HG03039 (cell line): ENCODE data around the gene SMYD2.

ENCODE experiments used
- ATAC-seq: cut with Tn5 transposase; IDR thresholded peaks from one replicate; pipeline ENCODE4 v1.9.1; 2021; ENCODE audit warnings: mild to moderate bottlenecking, moderate library complexity; ENCODE audit not compliant: unreplicated experiment

SMYD2 gene

GRCh38 chr1:214281021-214281719 is at the start of gene SMYD2:
TSS of gene SMYD2 (plus strand) at chr1:214281159. CDS start at chr1:214281255, 96 bp downstream.
- ATAC-seq: peak; percentile 77

GRCh38 chr1:214233856-214234634 is 46.9 kb upstream of the SMYD2 start:
- no peak for ATAC-seq

GRCh38 chr1:214234635-214235025 is 46.3 kb upstream of the SMYD2 start:
- no peak for ATAC-seq

GRCh38 chr1:214236477-214236876 is 44.5 kb upstream of the SMYD2 start:
- no peak for ATAC-seq

- ATAC-seq: no peak
Measured at GRCh38 chr1:214241060-214241459, 39.9 kb upstream of the SMYD2 start.

- no peak for ATAC-seq
Measured at GRCh38 chr1:214244252-214244651, 36.7 kb upstream of the SMYD2 start.

GRCh38 chr1:214244841-214245240 is 36.1 kb upstream of the SMYD2 start:
- ATAC-seq: no peak

GRCh38 chr1:214247501-214248041 is 33.4 kb upstream of the SMYD2 start:
- no peak for ATAC-seq

GRCh38 chr1:214248311-214249085 is 32.5 kb upstream of the SMYD2 start:
- no peak for ATAC-seq

- ATAC-seq: no peak
Measured at GRCh38 chr1:214249651-214250050, 31.3 kb upstream of the SMYD2 start.

GRCh38 chr1:214251354-214251753 is 29.6 kb upstream of the SMYD2 start:
- no peak for ATAC-seq

GRCh38 chr1:214255509-214255908 is 25.4 kb upstream of the SMYD2 start:
- ATAC-seq: no peak

GRCh38 chr1:214259353-214259977 is 21.5 kb upstream of the SMYD2 start:
- ATAC-seq: peak; percentile 39

- no peak for ATAC-seq
Measured at GRCh38 chr1:214260561-214261205, 20.3 kb upstream of the SMYD2 start.

GRCh38 chr1:214261206-214262123 is 19.5 kb upstream of the SMYD2 start:
- ATAC-seq: peak; percentile 93

GRCh38 chr1:214264196-214264595 is 16.8 kb upstream of the SMYD2 start:
- no peak for ATAC-seq

GRCh38 chr1:214264976-214265375 is 16.0 kb upstream of the SMYD2 start:
- no peak for ATAC-seq

- no peak for ATAC-seq
Measured at GRCh38 chr1:214270097-214270650, 10.8 kb upstream of the SMYD2 start.
